GM10847 (cell line): ENCODE results near the gene RDM1.

Source experiments
- POLR2A ChIP-seq: IDR thresholded peaks from 2 replicates; pipeline ENCODE4 v1.6.1; 2011; ENCODE audit not compliant: insufficient read length; ENCODE audit errors: extremely low read depth

The RDM1 gene

DNA sequence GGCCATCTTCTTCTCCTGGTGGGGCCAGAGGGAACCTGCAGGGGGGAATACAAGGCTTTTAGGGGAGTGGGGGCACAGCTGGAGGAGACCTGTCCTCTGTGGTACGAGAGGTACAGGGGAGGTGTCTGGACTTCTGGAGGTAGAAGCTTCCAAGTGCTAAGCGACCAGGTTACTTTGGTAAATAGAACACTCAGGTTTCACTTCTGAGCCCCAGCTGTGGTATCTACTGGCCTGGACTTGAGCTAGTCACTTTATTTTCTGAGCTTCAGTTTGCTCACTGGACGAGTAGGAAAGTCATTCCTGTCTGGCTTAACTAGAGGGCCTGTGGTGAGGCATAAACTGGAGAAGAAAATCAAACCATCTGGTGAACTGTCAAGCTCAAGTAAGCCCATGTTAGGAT is 61.8 kb downstream of the RDM1 start, which contains the start of gene HEATR9:
TSS of gene HEATR9 (minus strand) at position 155 of the 400 bp plus-strand sequence. CDS start at position 6, 149 bp downstream.
- no peak for TF ChIP-seq POLR2A
